ENCODE data around the gene UCK2.

GRCh38 chr1:165900576-165901380 is 73.4 kb downstream of the UCK2 start:
- no peak for TF ChIP-seq REST (IDR thresholded peaks at IDR 0.05; ENCODE audit: unreplicated experiment)
- TF ChIP-seq ZNF331 (CRISPR knock-in tag; IDR thresholded peaks at IDR 0.05; ENCODE audit: low read depth) = no peak
- TF ChIP-seq CTCF (conservative IDR thresholded peaks at IDR 0.05; ENCODE audit: low read depth in 2 of 2) = no peak
- no peak for TF ChIP-seq EZH2 (IDR thresholded peaks at IDR 0.05; ENCODE audit: low read depth, unreplicated experiment)
